ENCODE measurements around the gene MAP7D2.

MAP7D2 gene

GRCh38 chrX:20060961-20061748, 55.6 kb downstream of the MAP7D2 start:
- no peak for DNase-seq (ENCODE audit: low read depth)
- H3K4me3 ChIP-seq (ENCODE audit: low read length) = no peak overlapping the region
- TF ChIP-seq CTCF (conservative IDR thresholded peaks at IDR 0.05; ENCODE audit: low read length) = no peak

GRCh38 chrX:20059467-20060128, 57.1 kb downstream of the MAP7D2 start:
- DNase-seq (ENCODE audit: low read depth) = no peak
- H3K4me3 ChIP-seq (ENCODE audit: low read length) = no peak overlapping the region
- TF ChIP-seq CTCF (conservative IDR thresholded peaks at IDR 0.05; ENCODE audit: low read length) = no peak

- no peak for DNase-seq (ENCODE audit: low read depth)
- no peak overlapping the region for H3K4me3 ChIP-seq (ENCODE audit: low read length)
- TF ChIP-seq CTCF (conservative IDR thresholded peaks at IDR 0.05; ENCODE audit: low read length) = no peak
Observed at GRCh38 chrX:20057479-20057878, 59.2 kb downstream of the MAP7D2 start.

- DNase-seq (ENCODE audit: low read depth) = no peak
- no peak overlapping the region for H3K4me3 ChIP-seq (ENCODE audit: low read length)
- TF ChIP-seq CTCF (conservative IDR thresholded peaks at IDR 0.05; ENCODE audit: low read length) = no peak
Observed at GRCh38 chrX:20056704-20057103, 60.0 kb downstream of the MAP7D2 start.

GRCh38 chrX:20053537-20053936, 63.2 kb downstream of the MAP7D2 start:
- DNase-seq (ENCODE audit: low read depth) = no peak
- no peak overlapping the region for H3K4me3 ChIP-seq (ENCODE audit: low read length)
- no peak for TF ChIP-seq CTCF (conservative IDR thresholded peaks at IDR 0.05; ENCODE audit: low read length)

- no peak overlapping the region for H3K4me3 ChIP-seq (ENCODE audit: low read length)
- DNase-seq (ENCODE audit: low read depth) = no peak
- TF ChIP-seq CTCF (conservative IDR thresholded peaks at IDR 0.05; ENCODE audit: low read length) = no peak
Observed at GRCh38 chrX:20046864-20047263, 69.8 kb downstream of the MAP7D2 start.

GRCh38 chrX:20046223-20046622, 70.5 kb downstream of the MAP7D2 start:
- no peak for TF ChIP-seq CTCF (conservative IDR thresholded peaks at IDR 0.05; ENCODE audit: low read length)

More at GRCh38 chrX:20046223-20046622, 70.5 kb downstream of the MAP7D2 start:
- no peak overlapping the region for H3K4me3 ChIP-seq (ENCODE audit: low read length)
- no peak for DNase-seq (ENCODE audit: low read depth)

Data from AG10803 (cell line).